ENCODE data around the gene CASP10.

Gene CASP10

GRCh38 chr2:201263779-201264178 lies 80.8 kb downstream of the CASP10 start:
- DNase-seq, result no peak

- DNase-seq, result no peak
Measured at GRCh38 chr2:201264472-201265173, 81.7 kb downstream of the CASP10 start.

- no peak for DNase-seq
Measured at GRCh38 chr2:201266629-201267028, 83.7 kb downstream of the CASP10 start.

- no peak for DNase-seq
Measured at GRCh38 chr2:201267278-201268030, 84.5 kb downstream of the CASP10 start.

GRCh38 chr2:201269764-201270163 lies 86.8 kb downstream of the CASP10 start:
- no peak for DNase-seq

- no peak for DNase-seq
Measured at GRCh38 chr2:201270293-201271001, 87.5 kb downstream of the CASP10 start.

- DNase-seq, result no peak
Measured at GRCh38 chr2:201271917-201272316, 89.0 kb downstream of the CASP10 start.

- no peak for DNase-seq
Measured at GRCh38 chr2:201273330-201273983, 90.5 kb downstream of the CASP10 start.

- no peak for DNase-seq
Measured at GRCh38 chr2:201275069-201275468, 92.1 kb downstream of the CASP10 start.

- DNase-seq, result no peak
Measured at GRCh38 chr2:201275990-201276389, 93.0 kb downstream of the CASP10 start.

- no peak for DNase-seq
Measured at GRCh38 chr2:201276511-201276910, 93.6 kb downstream of the CASP10 start.

All from NCI-H187 (cell line).